ENCODE results near the gene BANF2.

DNA sequence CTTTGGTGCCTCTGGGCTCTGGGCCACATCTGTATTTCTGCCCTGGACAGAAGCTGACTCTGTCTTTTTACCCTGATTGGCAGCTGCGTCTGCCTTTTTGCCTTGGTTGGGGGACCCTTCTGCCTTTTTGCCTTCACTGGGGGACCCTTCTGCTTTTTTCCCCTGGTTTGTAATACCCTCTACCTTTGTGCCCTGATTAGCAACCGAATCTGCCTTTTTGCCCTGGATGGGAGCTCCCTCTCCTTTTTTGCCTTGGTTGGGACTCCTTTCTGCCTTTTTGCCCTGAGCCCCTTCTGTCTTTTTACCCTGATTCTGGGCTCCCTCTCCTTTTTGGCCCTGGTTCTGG lies 41.1 kb upstream of the BANF2 start:
- TF ChIP-seq, protein P1, sequence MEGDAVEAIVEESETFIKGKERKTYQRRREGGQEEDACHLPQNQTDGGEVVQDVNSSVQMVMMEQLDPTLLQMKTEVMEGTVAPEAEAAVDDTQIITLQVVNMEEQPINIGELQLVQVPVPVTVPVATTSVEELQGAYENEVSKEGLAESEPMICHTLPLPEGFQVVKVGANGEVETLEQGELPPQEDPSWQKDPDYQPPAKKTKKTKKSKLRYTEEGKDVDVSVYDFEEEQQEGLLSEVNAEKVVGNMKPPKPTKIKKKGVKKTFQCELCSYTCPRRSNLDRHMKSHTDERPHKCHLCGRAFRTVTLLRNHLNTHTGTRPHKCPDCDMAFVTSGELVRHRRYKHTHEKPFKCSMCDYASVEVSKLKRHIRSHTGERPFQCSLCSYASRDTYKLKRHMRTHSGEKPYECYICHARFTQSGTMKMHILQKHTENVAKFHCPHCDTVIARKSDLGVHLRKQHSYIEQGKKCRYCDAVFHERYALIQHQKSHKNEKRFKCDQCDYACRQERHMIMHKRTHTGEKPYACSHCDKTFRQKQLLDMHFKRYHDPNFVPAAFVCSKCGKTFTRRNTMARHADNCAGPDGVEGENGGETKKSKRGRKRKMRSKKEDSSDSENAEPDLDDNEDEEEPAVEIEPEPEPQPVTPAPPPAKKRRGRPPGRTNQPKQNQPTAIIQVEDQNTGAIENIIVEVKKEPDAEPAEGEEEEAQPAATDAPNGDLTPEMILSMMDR (IDR thresholded peaks at IDR 0.05; ENCODE audit: borderline replicate concordance, extremely low read depth, low read length, poor library complexity, severe bottlenecking): no peak
- no peak for TF ChIP-seq EZH2 (IDR thresholded peaks at IDR 0.05; ENCODE audit: borderline replicate concordance, low read depth, low read length, severe bottlenecking)
